OCI-LY3 (cell line): ENCODE measurements around the gene BIRC7.

Experiments
- H2AFZ ChIP-seq: fragments of 200-600, 300-600 bp; shearing (Covaris generic); 2 replicates; pipeline ENCODE4 v1.6.0; 2014; ENCODE audit warnings: antibody characterized with exemption, low read depth, low read length
- H3K27ac ChIP-seq: fragments of 200-600, 300-600 bp; sonication (generic); 2 replicates; pipeline ENCODE4 v1.5.1; 2014; ENCODE audit warnings: mild to moderate bottlenecking, low read length, moderate library complexity, mixed read lengths
- H3K27me3 ChIP-seq: fragments of 200-600, 300-600 bp; sonication (generic); 2 replicates; pipeline ENCODE4 v1.6.1; 2014; ENCODE audit warnings: low read depth, low read length, mixed read lengths
- H3K36me3 ChIP-seq: fragments of 200-600, 300-600 bp; sonication (generic); replicated peaks from 2 replicates; pipeline ENCODE3; 2014; ENCODE audit warnings: low read depth, low read length, mixed read lengths
- H3K4me1 ChIP-seq: fragments of 300-600, 200-600 bp; sonication (generic); 2 replicates; pipeline ENCODE4 v1.6.1; 2014; ENCODE audit warnings: low read length, mixed read lengths
- H3K4me2 ChIP-seq: fragments of 200-600, 300-600 bp; sonication (generic); 2 replicates; pipeline ENCODE4 v1.6.1; 2014; ENCODE audit warnings: low read length, mixed read lengths
- H3K4me3 ChIP-seq: fragments of 300-600, 200-600 bp; sonication (generic); 2 replicates; pipeline ENCODE4 v1.5.1; 2014; ENCODE audit warnings: antibody characterized with exemption, mild to moderate bottlenecking, low read length, moderate library complexity
- H3K79me2 ChIP-seq: fragments of 300-600, 200-600 bp; shearing (Covaris generic); 2 replicates; pipeline ENCODE4 v1.6.1; 2014; ENCODE audit warnings: mild to moderate bottlenecking, low read length, mixed read lengths
- H3K9ac ChIP-seq: fragments of 300-600, 200-600 bp; shearing (Covaris generic); 2 replicates; pipeline ENCODE4 v1.6.0; 2014; ENCODE audit warnings: mild to moderate bottlenecking, low read length, moderate library complexity
- H3K9me3 ChIP-seq: fragments of 200-600, 300-600 bp; shearing (Covaris generic); 2 replicates; pipeline ENCODE4 v1.6.1; 2014; ENCODE audit warnings: low read length, mixed read lengths; ENCODE audit not compliant: insufficient read depth
- H4K20me1 ChIP-seq: fragments of 200-600, 300-600 bp; sonication (generic); 2 replicates; pipeline ENCODE4 v1.6.1; 2016; ENCODE audit warnings: low read length, mixed read lengths; ENCODE audit not compliant: insufficient read depth
- CTCF ChIP-seq: fragments of 200-600, 300-600 bp; sonication (generic); IDR thresholded peaks from 2 replicates; pipeline ENCODE4 v1.5.1; 2014; ENCODE audit warnings: antibody characterized with exemption, low read length, low read depth
- EZH2phosphoT487 ChIP-seq: fragments of 200-600 bp; shearing (Covaris generic); IDR thresholded peaks from 2 replicates; pipeline ENCODE4 v1.6.1; 2018; ENCODE audit warnings: antibody characterized with exemption, mixed run types, low read depth

Gene BIRC7

GRCh38 chr20:63281742-63282665 is 46.3 kb downstream of the BIRC7 start:
- Histone ChIP-seq H4K20me1 (0 out of 2 replicates have a peak, but pooled peaks cover 4% of the 10 kb centered on the region), H3K27ac (no peak overlapping the region), H3K27me3 (no peaks in the 10 kb centered on the region), H3K36me3 (peaks cover 20% of the 10 kb centered on the region), H3K79me2 (peaks cover 8% of the 10 kb centered on the region), H3K9ac (no peak overlapping the region), H3K4me2 (no peak overlapping the region), H3K4me1 (no peaks in the 10 kb centered on the region), H3K9me3 (no peaks in the 10 kb centered on the region), H2AFZ (no peak overlapping the region), H3K4me3 (no peak overlapping the region)
- no peak for TF ChIP-seq EZH2phosphoT487
- no peak for TF ChIP-seq CTCF

DNA sequence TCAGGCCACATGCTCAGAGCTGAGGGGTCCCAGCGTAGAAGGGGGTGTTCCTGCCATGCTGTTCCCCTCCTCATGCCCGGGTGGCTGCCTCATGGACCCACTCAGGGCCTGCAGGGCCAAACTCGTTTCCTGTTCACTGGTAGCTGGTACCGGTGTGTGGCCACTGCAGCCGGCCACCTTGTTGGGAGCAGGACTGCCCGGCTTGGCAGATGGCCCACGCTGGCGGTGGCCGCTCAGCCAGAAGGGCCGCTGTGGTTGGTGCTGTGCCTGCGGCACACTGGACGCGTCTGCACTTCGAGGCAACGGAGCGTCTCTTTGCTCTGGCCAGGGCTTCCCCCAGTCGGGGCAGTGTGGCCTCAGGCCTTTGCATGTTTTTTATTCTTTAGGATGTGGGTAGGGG is 47.2 kb downstream of the BIRC7 start:
- Histone ChIP-seq H3K9ac (no peak overlapping the region), H3K4me2 (no peak overlapping the region), H3K4me1 (no peaks in the 10 kb centered on the region)

GRCh38 chr20:63283397-63284082 is 47.8 kb downstream of the BIRC7 start:
- Histone ChIP-seq H3K4me3 (no peak overlapping the region), H3K9ac (no peak overlapping the region), H3K36me3 (peaks cover 18% of the 10 kb centered on the region), H4K20me1 (0 out of 2 replicates have a peak, but pooled peaks cover 3% of the 10 kb centered on the region), H3K4me2 (no peak overlapping the region), H3K9me3 (no peaks in the 10 kb centered on the region), H3K27ac (no peak overlapping the region), H3K79me2 (no peaks in the 10 kb centered on the region), H2AFZ (no peak overlapping the region), H3K27me3 (no peaks in the 10 kb centered on the region), H3K4me1 (no peaks in the 10 kb centered on the region)
- TF ChIP-seq EZH2phosphoT487 (no peak), CTCF (no peak)

More for the DNA sequence above, 47.2 kb downstream of the BIRC7 start:
- H3K36me3 ChIP-seq = peaks cover 15% of the 10 kb centered on the region
- H3K9me3 ChIP-seq = no peaks in the 10 kb centered on the region
- H3K79me2 ChIP-seq = no peaks in the 10 kb centered on the region
- H2AFZ ChIP-seq = no peak overlapping the region
- H3K4me3 ChIP-seq = no peak overlapping the region
- no peak overlapping the region for H3K27ac ChIP-seq
- H4K20me1 ChIP-seq = 0 out of 2 replicates have a peak, but pooled peaks cover 3% of the 10 kb centered on the region
- no peak for TF ChIP-seq EZH2phosphoT487
- TF ChIP-seq CTCF = no peak
- no peaks in the 10 kb centered on the region for H3K27me3 ChIP-seq

DNA sequence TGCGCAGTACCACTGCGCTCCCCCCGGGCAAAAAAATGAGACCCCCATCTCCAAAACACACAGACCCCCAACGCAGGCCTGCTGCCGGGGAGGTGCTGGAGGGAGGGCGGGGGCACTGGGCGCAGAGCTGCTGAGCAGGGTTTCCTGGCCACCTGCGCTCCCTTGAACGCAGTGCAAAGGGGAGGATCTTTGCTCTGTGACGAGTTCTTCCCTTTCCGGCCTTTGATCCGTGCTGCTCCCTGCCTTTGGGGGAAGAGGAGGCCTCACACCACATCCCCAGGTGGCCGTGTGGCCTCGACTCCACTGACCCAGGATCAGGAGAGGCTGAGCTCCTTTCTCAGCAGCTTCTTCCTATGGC is 48.4 kb downstream of the BIRC7 start:
- TF ChIP-seq CTCF = no peak
- no peak for TF ChIP-seq EZH2phosphoT487
- Histone ChIP-seq H3K27ac (no peak overlapping the region), H2AFZ (no peak overlapping the region), H3K4me2 (no peak overlapping the region), H3K4me1 (no peaks in the 10 kb centered on the region), H3K4me3 (no peak overlapping the region), H3K27me3 (no peaks in the 10 kb centered on the region), H4K20me1 (0 out of 2 replicates have a peak, but pooled peaks cover 3% of the 10 kb centered on the region), H3K9me3 (no peaks in the 10 kb centered on the region), H3K36me3 (peaks cover 15% of the 10 kb centered on the region), H3K79me2 (no peaks in the 10 kb centered on the region), H3K9ac (no peak overlapping the region)
